ENCODE measurements around the gene GSTM4.

GSTM4 gene

DNA sequence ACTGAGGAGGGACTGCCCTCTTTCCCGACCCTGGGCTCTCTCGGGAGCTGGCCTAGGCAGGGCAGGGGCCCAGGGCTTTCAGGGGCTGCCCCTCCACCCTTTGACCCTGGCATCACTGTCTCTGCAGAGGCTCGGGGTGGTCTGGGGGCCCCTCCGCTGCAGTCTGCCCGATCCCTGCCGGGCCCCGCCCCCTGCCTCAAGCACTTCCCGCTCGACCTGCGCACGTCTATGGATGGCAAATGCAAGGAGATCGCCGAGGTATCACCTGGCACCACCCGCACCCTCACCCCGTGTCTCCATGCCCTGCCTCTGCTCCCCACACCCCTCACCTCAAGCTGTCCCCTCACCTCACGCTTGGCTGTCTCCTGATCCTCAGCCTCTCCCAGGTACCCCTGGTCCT lies 30.7 kb upstream of the GSTM4 start:
- peak; percentile 19 for DNase-seq

DNA sequence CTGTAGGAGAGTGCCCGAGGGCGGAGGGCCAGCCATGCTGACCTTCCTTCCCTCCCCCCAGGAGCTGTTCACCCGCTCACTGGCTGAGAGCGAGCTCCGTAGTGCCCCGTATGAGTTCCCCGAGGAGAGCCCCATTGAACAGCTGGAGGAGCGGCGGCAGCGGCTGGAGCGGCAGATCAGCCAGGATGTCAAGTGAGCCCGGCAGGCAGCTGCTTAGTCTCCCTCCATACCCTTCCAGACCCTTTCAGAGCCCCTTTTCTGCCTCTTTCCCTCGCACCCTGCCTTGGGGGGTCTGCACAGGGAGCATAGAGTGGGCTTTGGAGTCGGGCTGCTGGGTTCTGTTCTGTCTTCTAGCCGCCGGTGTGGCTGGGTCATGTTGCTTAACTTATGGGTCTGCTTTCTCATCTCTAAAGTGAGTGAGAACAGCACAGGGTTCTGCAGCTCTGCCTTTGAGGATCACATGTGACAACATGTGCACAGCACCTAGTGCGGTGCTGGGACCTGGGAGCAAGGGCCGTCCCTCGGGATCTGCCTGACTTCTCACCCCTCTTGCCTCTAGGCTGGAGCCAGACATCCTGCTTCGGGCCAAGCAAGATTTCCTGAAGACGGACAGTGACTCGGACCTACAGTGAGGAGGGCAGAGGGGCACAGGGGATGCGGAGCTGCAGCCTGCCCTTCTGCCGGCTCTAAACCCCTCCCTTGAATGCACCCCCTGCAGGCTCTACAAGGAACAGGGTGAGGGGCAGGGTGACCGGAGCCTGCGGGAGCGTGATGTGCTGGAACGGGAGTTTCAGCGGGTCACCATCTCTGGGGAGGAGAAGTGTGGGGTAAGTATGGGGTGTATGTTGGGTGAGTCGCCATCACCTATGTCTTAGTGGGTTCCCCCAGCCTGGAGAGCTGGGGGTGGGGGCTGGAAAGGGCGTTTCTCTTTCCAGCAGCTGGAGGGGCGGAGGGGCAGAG lies 30.0 kb upstream of the GSTM4 start:
- peak; percentile 64 for DNase-seq

DNA sequence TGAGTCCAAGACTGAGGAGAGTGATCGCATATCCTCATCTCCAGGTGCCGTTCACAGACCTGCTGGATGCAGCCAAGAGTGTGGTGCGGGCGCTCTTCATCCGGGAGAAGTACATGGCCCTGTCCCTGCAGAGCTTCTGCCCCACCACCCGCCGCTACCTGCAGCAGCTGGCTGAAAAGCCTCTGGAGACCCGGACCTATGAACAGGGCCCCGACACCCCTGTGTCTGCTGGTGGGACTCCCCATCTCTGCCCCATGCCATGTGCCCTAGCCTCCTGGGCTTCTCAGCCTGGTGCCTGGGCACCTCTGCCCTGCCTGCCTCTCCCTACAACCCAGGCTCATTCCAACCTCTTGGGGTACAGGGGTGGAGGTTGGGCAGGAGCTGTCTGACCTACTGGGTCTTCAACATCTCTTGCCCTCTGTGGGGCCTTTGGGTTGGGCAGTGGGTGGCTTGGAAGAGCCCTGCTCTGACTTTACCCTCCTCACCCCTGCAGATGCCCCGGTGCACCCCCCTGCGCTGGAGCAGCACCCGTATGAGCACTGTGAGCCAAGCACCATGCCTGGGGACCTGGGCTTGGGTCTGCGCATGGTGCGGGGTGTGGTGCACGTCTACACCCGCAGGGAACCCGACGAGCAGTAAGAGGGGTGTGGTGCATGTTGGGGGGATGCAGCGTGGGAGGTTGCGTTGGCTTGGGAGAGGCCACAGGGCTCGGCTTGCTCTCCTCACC lies 29.1 kb upstream of the GSTM4 start:
- no peak for DNase-seq

DNA sequence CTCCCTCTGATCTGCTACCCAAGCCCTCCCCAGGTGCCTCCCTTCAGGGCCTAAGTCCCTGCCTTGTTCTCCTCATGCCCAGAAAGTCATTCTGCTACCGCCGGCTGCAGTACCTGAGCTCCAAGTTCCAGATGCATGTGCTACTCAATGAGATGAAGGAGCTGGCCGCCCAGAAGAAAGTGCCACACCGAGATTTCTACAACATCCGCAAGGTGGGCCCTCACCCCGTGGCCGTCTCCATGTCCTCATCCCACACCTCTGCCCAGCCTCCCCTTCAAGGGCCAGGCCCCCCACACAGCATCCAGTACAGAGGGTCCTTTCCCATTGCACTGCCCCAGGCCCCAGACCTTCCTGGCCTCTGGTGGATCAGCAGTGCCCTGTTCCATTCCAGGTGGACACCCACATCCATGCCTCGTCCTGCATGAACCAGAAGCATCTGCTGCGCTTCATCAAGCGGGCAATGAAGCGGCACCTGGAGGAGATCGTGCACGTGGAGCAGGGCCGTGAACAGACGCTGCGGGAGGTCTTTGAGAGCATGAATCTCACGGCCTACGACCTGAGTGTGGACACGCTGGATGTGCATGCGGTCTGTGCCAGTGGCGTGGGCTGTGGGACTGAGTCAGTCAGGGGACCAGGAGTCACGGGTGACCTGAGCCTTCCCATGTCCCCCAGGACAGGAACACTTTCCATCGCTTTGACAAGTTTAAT lies 28.1 kb upstream of the GSTM4 start:
- DNase-seq: peak; percentile 4

DNA sequence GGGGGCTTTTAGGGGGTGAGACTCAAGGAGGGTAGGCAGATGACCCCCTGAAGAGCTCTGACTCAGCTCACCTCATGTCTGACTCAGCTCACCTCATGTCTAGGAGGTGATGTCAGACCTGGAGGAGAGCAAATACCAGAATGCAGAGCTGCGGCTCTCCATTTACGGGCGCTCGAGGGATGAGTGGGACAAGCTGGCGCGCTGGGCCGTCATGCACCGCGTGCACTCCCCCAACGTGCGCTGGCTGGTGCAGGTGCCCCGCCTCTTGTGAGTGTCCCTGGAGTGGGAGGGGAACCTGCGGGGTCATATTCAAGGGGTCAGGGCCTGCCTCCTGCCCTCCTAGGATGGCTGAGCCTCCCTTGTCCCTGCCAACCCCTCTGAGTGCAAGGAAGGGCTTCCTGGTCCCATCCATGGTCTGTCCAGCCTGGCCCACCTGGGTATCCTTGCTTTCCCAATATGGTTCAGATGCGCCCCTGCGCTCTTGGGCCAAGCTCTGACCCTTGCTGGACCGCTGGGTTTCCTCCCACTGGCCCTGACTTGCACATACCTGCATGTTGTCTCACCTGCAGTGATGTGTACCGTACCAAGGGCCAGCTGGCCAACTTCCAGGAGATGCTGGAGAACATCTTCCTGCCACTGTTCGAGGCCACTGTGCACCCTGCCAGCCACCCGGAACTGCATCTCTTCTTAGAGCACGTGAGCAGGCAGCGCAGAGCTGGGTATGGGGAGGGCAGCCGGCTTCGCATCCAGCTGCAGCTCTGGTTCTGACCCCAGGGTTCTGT lies 27.2 kb upstream of the GSTM4 start:
- DNase-seq: peak; percentile 15

DNA sequence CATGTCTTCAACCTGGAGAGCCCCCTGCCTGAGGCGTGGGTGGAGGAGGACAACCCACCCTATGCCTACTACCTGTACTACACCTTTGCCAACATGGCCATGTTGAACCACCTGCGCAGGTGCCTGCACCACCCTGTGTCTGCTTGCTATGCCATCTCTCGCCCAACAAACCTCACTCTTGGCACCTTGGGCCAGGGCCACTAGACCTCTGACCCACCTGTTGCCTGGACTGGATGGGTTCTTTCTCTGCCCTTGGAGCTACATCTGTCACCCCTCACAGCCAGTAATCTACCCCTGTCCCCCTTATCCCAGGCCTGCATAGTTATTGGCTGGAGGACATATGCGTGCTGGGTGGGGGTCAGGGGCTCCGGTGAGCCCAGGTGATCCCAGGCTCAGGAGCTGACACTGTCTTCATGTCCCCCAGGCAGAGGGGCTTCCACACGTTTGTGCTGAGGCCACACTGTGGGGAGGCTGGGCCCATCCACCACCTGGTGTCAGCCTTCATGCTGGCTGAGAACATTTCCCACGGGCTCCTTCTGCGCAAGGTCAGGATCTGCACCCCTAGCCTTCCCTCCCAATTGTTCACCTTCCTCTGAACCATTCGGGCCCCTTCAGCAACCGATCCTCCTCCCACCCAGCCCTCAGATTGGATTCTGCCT lies 26.4 kb upstream of the GSTM4 start:
- DNase-seq: no peak

DNA sequence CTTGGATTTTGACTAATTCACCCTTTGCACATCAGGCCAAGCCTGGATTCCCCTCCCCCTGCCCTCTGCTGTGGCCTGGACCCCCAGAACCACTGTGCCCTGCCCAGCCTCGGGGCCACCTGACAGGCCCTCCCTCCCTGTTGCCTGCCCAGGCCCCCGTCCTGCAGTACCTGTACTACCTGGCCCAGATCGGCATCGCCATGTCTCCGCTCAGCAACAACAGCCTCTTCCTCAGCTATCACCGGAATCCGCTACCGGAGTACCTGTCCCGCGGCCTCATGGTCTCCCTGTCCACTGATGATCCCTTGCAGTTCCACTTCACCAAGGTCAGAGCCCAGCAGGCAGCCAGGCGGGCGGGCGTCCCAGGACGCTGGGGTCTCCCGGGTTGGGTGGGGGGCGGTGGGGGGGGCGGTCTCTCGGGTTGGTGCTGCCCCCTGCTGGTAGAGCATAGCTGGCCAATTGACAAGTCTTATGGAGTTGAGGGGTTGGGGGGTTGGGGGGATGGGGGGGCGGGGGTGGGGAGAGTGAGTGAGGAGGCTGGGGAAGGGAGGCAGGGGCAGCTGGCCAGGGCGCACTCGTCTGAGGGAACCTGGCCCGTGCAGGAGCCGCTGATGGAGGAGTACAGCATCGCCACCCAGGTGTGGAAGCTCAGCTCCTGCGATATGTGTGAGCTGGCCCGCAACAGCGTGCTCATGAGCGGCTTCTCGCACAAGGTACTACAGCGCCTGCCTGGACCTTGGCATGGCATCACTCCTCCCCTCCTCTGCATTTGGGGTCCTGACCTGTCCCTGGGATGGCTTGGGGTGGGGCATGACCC lies 25.6 kb upstream of the GSTM4 start:
- no peak for DNase-seq

DNA sequence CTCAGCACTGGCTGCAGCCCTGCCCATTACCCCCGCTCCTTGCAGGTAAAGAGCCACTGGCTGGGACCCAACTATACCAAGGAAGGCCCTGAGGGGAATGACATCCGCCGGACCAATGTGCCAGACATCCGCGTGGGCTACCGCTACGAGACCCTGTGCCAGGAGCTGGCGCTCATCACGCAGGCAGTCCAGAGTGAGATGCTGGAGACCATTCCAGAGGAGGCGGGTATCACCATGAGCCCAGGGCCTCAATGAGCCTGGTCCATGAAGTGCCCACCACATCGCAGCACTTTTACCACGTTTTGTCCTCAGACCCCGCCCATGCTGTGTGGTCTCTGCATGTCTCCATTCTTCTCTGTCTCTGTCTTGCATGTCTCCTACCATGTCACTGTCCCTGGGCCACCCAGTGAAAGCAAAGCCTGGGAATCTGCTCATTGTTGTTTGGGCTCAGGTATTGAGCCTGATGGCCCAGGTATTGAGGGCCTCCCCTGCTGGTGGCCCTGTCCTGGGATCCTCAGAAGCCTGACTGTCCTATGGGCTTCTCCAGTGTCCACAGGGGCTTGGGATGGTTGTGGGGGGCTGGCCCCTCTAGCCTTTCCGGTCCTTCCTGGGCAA lies 24.9 kb upstream of the GSTM4 start:
- DNase-seq: no peak

DNA sequence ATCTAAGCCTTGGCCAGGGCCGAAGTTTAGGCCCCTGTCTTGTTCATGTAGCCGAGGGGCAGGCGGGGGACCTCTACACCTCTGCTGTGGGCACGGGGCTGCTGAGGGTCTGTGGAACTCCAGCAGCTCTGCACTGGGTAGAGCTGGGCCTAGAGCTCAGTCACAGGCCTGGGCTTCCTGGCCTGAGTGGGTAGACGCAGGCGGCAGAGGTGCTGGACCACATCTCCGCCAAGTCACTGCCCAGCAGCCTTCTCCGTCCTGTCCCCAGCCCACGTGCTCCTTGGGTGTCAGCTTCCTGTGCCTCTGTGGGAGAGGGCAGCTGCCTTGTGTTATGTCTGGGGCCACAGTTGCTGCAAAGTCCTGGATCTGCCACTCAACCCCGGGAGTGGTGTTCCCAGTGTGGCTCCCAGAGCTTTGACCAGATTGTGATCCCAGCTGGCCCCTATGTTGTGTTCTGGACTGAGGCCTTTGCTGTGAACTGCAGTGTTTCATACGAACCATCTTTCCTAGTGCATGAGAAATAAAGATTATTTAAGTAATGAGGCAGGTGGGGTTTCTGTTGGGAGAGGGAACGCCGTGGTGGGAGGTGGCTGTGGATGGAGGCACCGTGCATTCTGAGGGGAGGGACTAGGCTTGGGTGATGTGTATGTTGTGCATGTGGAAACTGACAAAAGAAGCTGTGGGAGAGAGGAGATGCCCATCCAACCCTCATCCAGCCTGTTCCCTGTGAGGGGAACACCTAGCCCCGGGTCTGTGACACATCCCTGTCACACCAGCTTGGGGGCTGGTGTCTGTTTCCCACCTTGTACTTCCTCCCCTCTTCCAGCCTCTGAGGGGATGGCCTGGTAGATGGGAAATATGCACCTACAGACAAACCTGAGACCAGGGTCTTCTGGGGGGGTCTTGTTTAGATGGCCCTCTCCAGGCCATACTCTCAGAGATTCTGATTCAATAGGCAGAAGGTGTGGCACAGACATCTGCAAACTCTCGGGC lies 24.1 kb upstream of the GSTM4 start:
- no peak for DNase-seq

DNA sequence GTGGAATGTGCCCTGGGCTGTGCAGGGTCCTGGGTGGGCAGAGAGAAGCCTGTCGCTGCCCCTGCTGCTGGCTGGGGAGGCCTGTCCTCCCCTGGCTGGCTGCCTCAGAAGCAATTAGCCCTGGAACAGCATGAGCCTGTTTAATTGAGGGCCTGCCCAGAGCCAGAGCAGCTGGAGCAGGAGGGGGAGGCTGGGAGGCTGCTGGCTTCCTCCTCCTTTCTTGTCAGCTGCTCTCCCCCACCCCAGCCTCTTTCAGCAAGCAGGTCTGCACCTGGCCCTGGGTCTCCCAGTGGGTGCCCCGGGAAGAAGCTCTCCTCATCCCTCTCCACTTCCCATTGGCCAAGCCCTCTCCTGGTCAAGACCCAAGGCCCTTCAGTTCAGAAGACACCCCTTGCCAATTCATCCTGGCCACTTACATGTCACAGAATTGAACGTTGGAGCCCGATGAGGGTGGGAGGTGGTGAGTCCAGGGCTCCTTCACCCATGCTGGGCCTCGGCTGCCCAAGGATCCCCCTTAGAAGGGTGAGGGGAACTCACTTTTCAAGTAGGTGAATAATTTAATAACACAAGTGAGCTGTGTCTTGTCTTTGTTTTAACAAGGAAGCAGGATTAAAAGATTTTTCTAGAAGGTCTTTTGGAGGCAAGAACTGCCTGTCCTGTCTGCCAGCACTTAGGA lies 23.1 kb upstream of the GSTM4 start:
- DNase-seq: peak; percentile 86

DNA sequence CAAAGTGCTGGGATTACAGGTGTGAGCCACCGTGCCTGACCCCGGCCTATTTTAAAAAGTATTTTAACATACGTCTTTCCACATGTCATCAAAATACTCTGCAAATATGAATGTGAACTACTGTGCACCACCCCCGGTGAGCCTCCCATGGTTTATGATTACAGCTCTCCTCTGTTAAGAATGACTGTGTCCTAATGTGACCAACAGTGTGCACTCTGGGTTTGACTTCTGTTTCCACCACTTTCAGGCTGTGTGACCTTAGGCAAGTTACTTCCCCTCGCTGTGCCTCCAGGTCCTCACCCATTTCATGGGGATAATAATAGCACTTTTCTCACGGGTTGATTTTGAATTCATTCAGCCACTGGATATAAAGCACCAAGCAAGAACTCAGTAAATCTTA lies 21.6 kb upstream of the GSTM4 start:
- DNase-seq: no peak

DNA sequence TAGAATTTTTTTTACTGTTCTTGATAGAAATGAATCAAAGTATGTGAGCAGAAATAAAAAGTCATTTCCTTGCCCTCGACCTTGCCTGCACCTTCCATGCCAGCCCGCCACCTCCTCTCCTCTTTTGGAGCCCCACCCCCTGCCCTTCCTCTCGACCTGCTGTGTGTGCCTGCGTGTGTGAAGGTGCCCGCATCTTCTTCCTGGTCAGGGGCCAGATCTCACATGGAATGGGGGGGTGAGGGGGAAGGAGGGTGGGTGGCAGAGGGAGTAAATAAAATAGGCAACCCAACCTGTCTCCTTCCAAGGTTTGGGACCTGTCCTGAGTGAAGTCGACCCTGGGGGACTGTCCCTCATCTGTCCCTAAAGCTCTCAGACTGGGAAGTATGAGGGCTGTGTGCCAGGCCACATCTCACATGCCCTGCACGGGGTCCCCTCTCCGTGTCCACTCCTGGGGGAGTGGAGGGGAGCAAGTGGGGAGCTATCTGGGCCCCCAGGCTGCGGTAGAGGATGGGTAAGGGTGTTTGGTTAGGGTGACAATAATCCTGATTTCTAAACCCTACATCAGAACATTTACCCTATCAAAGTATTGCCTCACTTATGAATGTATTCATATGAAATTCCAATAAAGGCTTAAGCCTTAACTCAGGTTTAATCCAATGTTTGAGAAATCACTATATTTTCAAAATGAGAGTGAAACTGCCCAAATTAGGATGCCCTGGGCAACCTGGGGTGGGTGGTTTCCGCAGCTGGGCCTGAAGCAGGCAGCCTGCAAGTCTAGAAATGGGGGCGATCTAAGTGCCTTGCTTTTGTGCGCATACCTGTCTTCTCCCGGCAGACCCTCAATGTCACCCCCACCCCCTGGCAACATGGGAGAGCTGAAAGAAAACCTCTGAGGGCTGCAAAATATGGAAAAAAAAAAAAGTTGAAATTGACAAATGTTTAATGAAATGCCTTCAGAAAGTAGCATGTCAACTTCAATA lies 20.8 kb upstream of the GSTM4 start:
- no peak for DNase-seq

DNA sequence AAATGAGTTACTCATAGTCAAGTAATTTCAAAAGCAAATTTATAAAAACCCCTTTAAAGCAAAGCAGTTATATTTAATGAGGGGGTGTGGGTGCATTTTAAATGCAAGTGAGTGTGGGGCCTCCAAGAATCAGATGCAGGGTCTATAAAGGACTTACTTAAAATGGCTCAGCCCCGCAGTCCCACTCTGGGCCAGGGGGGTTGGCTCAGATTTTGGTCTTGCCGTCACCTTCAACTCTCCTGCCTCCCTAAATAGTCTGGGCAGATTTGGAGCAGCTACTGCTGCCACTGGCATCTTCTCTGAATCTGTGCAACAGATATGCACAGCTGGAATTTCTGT lies 20.1 kb upstream of the GSTM4 start:
- no peak for DNase-seq

DNA sequence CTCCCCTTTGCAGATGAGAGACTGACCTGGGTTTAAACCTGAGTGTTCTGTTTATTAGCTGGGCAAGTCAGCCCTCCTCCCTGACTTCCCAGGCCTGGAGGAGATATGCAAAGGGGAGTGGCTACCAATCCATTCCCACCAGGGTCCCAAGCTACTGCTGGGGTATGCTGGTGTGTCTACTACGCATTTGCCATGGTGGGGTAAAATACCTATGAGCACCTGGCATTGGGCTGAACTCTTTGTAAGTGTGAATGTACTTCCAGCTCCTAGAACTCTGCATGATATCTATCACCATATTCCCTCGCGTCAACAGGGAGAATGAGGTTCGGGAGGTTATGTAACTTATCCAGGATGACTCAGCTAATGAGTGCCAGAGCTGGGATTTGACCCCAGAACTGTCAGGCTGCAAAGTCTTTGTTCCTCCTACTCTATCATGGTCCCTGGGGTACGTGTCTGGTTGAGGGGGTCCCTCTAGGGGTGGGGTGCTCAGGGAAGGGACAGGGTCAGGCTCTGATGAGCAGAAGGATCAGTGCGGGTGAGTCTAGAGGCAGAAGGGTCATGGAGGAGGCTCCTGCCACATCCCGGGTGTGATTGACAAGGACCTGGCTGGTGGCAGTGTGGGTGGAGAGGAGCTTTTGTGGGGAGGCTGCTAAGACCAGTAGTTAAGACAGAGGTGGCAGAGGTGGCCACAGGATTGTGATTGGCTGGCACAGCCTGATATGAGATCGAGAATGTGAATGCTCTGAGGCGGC lies 19.5 kb upstream of the GSTM4 start:
- peak; percentile 17 for DNase-seq

DNA sequence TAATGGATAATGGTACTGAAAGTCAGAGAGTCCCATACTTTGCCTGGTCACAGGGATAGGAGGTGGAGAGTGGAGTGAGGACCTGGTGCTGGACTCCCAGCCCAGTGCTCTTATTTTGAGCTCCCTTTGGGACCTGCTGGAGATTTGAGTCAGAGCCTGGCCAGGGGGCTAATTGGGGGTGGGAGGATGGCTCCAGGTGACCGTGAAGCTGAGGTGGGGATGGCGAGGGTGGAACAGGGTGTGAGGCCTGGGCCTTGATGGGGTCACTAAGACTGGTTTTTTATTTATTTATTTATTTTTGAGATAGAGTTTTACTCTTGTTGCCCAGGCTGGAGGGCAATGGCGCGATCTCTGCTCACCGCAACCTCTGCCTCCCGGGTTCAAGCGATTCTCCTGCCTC lies 18.5 kb upstream of the GSTM4 start:
- DNase-seq: no peak

DNA sequence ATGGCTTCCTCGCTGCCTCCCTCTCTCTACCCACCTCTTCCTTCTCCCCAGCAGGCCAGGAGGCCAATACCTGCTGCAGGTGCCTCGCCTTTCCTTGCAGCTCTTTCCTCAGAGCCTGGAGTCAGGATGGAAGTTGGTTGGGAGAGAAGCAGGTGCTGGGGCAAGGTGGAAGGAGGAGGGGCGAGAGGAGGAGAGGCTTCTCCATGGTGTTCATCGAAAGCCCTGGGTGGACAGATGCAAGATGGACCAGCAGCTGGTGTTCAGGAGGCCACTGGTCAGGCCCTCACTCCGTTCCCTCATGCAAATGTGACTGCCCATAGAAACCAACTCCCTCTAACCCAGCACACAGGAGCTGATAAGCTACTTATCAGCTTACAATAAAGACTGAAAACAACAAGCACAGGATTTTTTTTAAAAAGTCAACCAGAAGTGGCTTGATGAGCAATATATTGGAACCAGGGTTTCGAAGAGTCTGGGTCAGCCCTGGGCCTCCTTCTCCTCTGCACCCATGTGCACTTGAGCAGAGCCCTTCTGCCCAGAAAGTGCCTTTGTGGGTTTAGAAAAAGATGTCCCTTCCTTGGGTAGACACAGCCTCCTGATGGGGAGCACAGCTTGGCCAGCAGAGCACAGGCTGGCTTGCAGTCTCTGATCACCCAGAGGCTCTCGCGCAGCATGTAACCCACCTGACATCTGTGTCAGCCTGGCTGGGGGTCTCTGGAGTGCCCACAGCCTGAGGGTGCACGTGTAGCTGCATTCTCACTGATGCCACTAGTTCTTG lies 16.6 kb upstream of the GSTM4 start:
- DNase-seq: no peak
